HS-5 (cell line): ENCODE data around the gene OR3A3.

Source experiments
- DNase-seq: peaks from one replicate; pipeline ENCODE4 v3.0.0-alpha.2; 2012; ENCODE audit warnings: low read depth

OR3A3 gene

DNA sequence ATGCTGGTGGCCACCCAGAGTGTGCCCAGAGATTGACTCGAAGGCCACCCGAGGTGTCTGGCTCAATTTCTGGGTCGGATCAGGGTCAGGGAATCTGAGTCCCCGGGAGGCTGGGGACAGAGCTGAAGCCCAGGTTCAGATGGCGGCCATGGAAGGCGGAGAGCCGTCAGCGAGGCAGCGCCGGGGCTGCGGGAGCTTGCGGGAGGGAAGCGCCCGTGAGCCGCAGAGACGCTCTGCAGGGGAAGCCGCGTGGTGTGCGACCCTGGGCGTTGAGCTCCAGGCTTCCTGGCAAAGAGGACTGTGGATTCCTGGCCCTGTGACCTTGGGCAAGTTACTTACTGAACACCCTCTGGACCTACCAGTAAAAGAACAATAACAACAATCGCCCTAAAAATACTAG is 61.0 kb downstream of the OR3A3 start:
- no peak for DNase-seq
